OCI-LY1 (cell line): ENCODE data around the gene PLP1.

Experiments
- EZH2 ChIP-seq: fragments of 200-600 bp; sonication (generic), shearing (Covaris generic); IDR thresholded peaks from 2 replicates; pipeline ENCODE4 v1.8.0; 2017; ENCODE audit warnings: borderline replicate concordance, mixed run types, mild to moderate bottlenecking, antibody characterized with exemption, low read length, moderate library complexity, mixed read lengths
- TF ChIP-seq, protein P1 (sequence below): fragments of 200-600 bp; sonication (generic), shearing (Covaris generic); IDR thresholded peaks from 2 replicates; pipeline ENCODE4 v1.5.1; 2017; ENCODE audit warnings: mild to moderate bottlenecking, antibody characterized with exemption, low read length, moderate library complexity, mixed read lengths

DNA sequence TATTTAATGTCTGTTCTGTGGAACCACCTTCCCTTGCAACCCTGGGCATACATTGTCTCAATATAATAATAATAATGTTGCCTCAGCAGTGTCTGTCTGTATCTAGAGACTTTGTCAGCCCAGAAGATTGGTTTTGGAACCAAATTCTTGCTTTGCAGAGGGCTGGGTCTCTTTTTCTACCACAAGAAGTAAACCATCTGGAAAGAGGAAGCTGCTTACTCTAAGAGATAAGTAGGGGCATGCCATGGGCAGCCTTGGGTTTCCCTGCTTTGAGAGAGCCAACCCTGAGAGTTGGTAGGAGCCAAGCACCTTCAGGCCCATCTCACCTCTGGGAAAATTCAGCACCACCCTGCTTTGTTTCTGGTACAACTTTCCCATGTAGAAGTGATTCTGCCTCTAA lies 38.9 kb upstream of the PLP1 start:
- TF ChIP-seq, protein P1, sequence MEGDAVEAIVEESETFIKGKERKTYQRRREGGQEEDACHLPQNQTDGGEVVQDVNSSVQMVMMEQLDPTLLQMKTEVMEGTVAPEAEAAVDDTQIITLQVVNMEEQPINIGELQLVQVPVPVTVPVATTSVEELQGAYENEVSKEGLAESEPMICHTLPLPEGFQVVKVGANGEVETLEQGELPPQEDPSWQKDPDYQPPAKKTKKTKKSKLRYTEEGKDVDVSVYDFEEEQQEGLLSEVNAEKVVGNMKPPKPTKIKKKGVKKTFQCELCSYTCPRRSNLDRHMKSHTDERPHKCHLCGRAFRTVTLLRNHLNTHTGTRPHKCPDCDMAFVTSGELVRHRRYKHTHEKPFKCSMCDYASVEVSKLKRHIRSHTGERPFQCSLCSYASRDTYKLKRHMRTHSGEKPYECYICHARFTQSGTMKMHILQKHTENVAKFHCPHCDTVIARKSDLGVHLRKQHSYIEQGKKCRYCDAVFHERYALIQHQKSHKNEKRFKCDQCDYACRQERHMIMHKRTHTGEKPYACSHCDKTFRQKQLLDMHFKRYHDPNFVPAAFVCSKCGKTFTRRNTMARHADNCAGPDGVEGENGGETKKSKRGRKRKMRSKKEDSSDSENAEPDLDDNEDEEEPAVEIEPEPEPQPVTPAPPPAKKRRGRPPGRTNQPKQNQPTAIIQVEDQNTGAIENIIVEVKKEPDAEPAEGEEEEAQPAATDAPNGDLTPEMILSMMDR = no peak
- no peak for TF ChIP-seq EZH2
